ENCODE measurements around the gene F10.

The F10 gene

DNA sequence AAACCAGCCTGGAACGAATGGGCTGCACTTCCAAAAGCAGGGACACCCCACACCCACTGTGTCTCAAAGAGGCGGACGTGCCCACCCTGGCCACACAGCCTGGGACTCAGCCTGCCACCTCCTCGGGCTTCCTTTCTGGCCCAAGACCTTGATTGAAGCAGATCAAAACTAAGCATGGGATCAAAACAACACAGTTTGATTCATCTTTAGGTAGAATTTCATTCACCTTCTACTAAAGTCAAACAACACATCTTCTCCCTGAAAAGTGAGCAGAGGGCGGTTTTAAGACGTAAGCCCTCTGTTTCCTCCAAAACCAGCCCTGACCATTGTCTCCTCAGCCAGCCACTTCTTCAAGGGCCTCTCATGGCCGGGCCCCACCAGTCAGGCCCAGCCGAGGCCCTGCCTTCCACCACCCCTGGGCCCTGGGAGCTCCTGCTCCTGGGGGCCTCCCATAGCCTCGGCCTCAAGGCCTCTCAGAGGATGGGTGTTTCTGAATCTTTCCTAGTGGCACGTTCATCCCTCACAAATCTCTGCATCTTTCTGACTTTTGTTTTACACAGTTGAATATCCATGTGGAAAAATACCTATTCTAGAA is 6.3 kb upstream of the F10 start:
- Mint-ChIP-seq H3K4me3 (no peak overlapping the region), H3K36me3 (no peaks in the 10 kb centered on the region), H3K9me3 (no peaks in the 10 kb centered on the region), H3K27ac (no peak overlapping the region), H3K4me1 (no peaks in the 10 kb centered on the region)
- ATAC-seq (no peak), DNase-seq (ENCODE audit: low spot score in 2 of 2) (no peak)

- no peak for ATAC-seq
- no peaks in the 10 kb centered on the region for H3K36me3 Mint-ChIP-seq
- no peak for DNase-seq (ENCODE audit: low spot score in 2 of 2)
- H3K27ac Mint-ChIP-seq, result no peak overlapping the region
- no peaks in the 10 kb centered on the region for H3K4me1 Mint-ChIP-seq
- H3K9me3 Mint-ChIP-seq, result no peaks in the 10 kb centered on the region
- no peak overlapping the region for H3K4me3 Mint-ChIP-seq
These were observed 5.7 kb upstream of the F10 start for GRCh38 chr13:113116871-113117271.

- DNase-seq (ENCODE audit: low spot score in 2 of 2) (no peak), ATAC-seq (no peak)
- no peak overlapping the region for H3K4me3 Mint-ChIP-seq
- no peak overlapping the region for H3K27ac Mint-ChIP-seq
- no peaks in the 10 kb centered on the region for H3K4me1 Mint-ChIP-seq
- no peaks in the 10 kb centered on the region for H3K36me3 Mint-ChIP-seq
- no peaks in the 10 kb centered on the region for H3K9me3 Mint-ChIP-seq
These were observed 5.2 kb upstream of the F10 start for GRCh38 chr13:113117335-113117872.

DNA sequence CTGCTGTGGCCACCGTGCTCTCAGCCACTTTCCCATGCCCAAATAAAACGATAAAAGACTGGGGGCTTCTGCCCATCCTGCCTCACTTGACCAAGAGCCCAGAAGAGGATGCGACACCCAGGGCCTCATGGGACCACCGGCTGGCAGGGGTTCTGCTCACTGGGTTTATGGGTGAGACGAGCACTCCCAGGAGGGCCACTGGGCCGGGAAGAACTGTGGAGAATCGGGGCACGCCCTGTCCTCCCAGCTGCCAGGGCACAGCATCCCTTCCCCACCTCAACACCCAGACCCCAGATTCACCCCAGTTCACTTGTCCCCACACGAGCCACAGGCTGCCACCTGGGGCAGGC is 4.7 kb upstream of the F10 start:
- H3K9me3 Mint-ChIP-seq, result no peaks in the 10 kb centered on the region
- H3K27ac Mint-ChIP-seq, result no peak overlapping the region
- no peak for ATAC-seq
- DNase-seq (ENCODE audit: low spot score in 2 of 2), result no peak
- peaks cover 3% of the 10 kb centered on the region for H3K4me1 Mint-ChIP-seq
- no peak overlapping the region for H3K4me3 Mint-ChIP-seq
- H3K36me3 Mint-ChIP-seq, result no peaks in the 10 kb centered on the region

DNA sequence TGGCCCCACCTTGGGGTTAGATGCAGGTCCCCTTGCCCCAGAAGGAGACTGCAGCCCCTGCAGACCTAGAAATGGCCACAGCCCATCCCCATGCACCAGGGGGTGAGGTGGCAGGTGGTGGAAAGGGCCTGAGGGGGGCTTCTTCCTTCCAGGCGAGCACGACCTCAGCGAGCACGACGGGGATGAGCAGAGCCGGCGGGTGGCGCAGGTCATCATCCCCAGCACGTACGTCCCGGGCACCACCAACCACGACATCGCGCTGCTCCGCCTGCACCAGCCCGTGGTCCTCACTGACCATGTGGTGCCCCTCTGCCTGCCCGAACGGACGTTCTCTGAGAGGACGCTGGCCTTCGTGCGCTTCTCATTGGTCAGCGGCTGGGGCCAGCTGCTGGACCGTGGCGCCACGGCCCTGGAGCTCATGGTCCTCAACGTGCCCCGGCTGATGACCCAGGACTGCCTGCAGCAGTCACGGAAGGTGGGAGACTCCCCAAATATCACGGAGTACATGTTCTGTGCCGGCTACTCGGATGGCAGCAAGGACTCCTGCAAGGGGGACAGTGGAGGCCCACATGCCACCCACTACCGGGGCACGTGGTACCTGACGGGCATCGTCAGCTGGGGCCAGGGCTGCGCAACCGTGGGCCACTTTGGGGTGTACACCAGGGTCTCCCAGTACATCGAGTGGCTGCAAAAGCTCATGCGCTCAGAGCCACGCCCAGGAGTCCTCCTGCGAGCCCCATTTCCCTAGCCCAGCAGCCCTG is 4.2 kb upstream of the F10 start:
- no peak overlapping the region for H3K27ac Mint-ChIP-seq
- DNase-seq (ENCODE audit: low spot score in 2 of 2) (no peak), ATAC-seq (no peak)
- H3K4me3 Mint-ChIP-seq, result no peak overlapping the region
- no peaks in the 10 kb centered on the region for H3K9me3 Mint-ChIP-seq
- no peaks in the 10 kb centered on the region for H3K36me3 Mint-ChIP-seq
- peaks cover 6% of the 10 kb centered on the region for H3K4me1 Mint-ChIP-seq

DNA sequence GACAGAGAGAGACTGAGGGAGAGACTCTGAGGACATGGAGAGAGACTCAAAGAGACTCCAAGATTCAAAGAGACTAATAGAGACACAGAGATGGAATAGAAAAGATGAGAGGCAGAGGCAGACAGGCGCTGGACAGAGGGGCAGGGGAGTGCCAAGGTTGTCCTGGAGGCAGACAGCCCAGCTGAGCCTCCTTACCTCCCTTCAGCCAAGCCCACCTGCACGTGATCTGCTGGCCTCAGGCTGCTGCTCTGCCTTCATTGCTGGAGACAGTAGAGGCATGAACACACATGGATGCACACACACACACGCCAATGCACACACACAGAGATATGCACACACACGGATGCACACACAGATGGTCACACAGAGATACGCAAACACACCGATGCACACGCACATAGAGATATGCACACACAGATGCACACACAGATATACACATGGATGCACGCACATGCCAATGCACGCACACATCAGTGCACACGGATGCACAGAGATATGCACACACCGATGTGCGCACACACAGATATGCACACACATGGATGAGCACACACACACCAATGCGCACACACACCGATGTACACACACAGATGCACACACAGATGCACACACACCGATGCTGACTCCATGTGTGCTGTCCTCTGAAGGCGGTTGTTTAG is 3.3 kb upstream of the F10 start:
- Mint-ChIP-seq H3K4me3 (no peak overlapping the region), H3K36me3 (no peaks in the 10 kb centered on the region), H3K9me3 (no peaks in the 10 kb centered on the region), H3K4me1 (peaks cover 6% of the 10 kb centered on the region), H3K27ac (no peak overlapping the region)
- no peak for DNase-seq (ENCODE audit: low spot score in 2 of 2)
- no peak for ATAC-seq

DNA sequence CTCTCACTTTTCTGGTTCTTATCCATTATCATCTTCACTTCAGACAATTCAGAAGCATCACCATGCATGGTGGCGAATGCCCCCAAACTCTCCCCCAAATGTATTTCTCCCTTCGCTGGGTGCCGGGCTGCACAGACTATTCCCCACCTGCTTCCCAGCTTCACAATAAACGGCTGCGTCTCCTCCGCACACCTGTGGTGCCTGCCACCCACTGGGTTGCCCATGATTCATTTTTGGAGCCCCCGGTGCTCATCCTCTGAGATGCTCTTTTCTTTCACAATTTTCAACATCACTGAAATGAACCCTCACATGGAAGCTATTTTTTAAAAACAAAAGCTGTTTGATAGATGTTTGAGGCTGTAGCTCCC is 2.8 kb upstream of the F10 start:
- Mint-ChIP-seq H3K4me3 (no peak overlapping the region), H3K27ac (no peak overlapping the region), H3K4me1 (peaks cover 6% of the 10 kb centered on the region), H3K36me3 (no peaks in the 10 kb centered on the region), H3K9me3 (no peaks in the 10 kb centered on the region)
- DNase-seq (ENCODE audit: low spot score in 2 of 2) (no peak), ATAC-seq (no peak)

DNA sequence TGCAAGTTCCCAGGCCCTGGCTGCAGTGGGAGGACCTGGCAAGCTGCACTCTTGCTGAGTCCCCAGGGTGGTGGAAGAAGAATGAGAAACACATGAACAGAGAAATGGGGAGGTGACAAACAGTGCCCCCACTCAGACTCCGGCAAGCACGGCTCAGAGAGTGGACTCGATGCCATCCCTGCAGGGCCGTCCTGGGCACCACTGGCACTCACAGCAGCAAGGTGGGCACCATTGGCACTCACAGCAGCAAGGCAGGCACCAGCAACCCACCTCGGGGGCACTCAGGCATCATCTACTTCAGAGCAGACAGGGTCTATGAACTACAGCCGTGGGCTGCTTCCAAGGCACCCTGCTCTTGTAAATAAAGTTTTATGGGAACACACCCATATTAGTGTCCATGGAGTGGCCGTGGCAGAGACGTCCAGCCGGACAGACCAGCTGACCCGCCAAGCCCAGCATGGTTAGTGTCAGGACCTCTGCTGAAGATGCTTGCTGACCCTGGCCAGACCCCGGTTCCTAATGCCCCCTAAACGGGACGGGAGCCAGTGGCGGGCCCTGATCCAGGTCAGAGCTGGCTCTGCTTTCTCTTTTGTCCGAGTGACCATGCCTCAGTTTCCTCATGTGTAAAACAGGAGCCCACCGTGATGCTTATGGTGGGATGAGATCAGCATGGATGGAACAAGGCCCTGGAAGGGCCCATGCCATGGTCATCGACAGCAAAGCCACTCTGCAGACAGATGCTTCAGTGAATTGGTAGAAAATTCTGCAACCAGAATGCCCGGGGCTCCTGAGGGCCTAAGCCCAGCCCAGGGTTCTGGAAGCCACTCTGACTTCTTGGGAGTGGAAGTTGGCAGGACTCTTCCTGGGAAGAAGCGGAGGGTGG is 2.1 kb upstream of the F10 start:
- peaks cover 6% of the 10 kb centered on the region for H3K4me1 Mint-ChIP-seq
- no peak overlapping the region for H3K27ac Mint-ChIP-seq
- H3K4me3 Mint-ChIP-seq, result no peak overlapping the region
- no peaks in the 10 kb centered on the region for H3K36me3 Mint-ChIP-seq
- no peak for DNase-seq (ENCODE audit: low spot score in 2 of 2)
- ATAC-seq, result no peak
- H3K9me3 Mint-ChIP-seq, result no peaks in the 10 kb centered on the region

GRCh38 chr13:113121183-113121927 is 1.2 kb upstream of the F10 start:
- Mint-ChIP-seq H3K4me1 (peaks cover 9% of the 10 kb centered on the region), H3K9me3 (no peaks in the 10 kb centered on the region), H3K27ac (no peak overlapping the region), H3K36me3 (no peaks in the 10 kb centered on the region), H3K4me3 (no peak overlapping the region)
- DNase-seq (ENCODE audit: low spot score in 2 of 2) (no peak), ATAC-seq (no peak)

GRCh38 chr13:113121928-113122471 is 599 bp upstream of the F10 start:
- Mint-ChIP-seq H3K27ac (no peak overlapping the region), H3K4me1 (peaks cover 12% of the 10 kb centered on the region), H3K9me3 (no peaks in the 10 kb centered on the region), H3K36me3 (no peaks in the 10 kb centered on the region), H3K4me3 (no peak overlapping the region)
- ATAC-seq (no peak), DNase-seq (ENCODE audit: low spot score in 2 of 2) (no peak)

DNA sequence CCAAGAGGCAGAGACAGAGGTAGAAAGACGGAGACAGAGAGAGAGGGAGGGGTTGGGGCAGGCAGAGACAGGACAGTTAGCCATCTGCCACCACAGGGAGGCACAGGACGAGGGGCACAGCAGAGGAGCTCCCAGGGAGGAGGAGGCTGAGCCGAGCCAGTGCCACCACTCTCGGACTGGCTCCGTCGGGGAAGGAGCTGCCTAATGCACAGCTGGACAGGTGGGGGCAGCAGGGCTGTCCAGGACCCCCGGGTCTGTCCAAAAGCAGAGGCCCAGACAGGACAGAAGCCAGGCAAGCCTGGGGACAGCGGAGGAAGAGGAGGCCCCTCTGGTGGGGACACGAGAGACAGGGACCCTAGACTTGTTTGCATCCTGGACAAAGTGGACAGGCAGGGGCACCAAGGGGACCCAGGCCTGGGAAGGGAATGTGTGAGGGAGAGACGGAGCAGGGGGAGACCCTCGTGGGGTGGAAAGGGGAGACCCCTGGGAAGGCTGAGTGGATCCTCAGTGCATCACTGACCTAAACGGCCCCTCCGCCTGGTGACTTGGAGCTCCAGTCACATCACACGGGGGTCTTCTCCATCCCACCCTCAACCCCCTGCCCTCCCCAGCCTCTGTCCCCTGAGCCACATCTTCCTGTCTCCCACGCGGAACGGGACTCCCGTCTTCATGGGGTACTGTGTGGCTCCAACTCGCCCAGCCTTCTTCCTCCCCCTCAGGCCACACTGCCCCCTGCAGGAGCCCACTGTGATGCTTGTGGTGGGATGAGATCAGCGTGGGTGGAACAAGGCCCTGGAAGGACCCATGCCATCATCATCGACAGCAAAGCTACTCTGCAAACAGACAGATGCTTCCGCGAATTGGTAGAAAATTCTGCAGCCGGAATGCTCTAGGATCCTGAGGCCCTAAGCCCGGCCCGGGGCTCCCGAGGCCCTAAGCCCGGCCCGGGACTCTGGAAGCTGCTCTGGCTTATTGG is 915 bp downstream of the F10 start:
- H3K4me1 Mint-ChIP-seq, result peaks cover 12% of the 10 kb centered on the region
- no peak overlapping the region for H3K27ac Mint-ChIP-seq
- ATAC-seq (no peak), DNase-seq (ENCODE audit: low spot score in 2 of 2) (no peak)
- no peak overlapping the region for H3K4me3 Mint-ChIP-seq
- no peaks in the 10 kb centered on the region for H3K9me3 Mint-ChIP-seq
- H3K36me3 Mint-ChIP-seq, result no peaks in the 10 kb centered on the region

DNA sequence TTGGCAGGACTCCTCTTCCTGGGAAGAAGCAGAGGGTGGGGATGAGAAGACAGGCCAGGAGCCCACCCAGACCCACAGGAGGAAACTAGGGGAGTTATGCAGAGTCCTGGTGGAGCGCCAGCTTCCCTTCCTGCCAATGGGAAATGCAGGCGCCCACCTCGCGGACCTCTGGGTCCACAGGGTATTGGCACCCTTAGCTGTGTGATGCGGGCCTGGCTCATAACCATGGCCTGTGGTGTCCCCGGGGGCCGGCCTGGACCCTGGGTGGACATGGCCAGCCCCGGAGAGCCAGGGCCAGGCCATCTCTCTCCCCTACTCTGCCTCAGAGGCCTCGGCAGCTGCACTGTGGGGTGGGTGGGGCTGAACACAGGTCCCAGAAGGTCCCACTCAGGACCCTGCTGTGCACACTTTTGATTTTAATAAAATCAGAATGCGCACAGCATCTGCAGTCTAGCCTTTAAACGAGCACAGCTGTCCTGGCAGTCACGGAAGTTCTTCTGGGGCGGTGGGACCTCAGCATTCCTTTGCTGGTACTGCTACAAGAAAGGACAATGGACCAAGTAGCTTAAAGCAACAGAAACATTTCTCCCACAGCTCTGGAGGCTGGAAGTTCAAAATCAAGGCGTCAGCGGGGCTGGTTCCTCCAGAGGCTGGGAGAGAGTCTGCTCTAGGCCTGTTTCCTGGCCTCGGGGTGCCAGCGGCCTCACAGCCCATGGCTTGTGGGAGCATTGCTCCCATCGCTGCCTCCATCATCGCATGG is 1.8 kb downstream of the F10 start:
- DNase-seq (ENCODE audit: low spot score in 2 of 2) (no peak), ATAC-seq (no peak)
- Mint-ChIP-seq H3K27ac (no peak overlapping the region), H3K36me3 (no peaks in the 10 kb centered on the region), H3K4me3 (no peak overlapping the region), H3K4me1 (peaks cover 12% of the 10 kb centered on the region), H3K9me3 (no peaks in the 10 kb centered on the region)

Measured in stimulated activated effector memory CD8-positive, alpha-beta T cell treated with anti-CD3 and anti-CD28 coated beads, Interleukin-12 subunit alpha, Interleukin-12 subunit beta, amount 100 ng/mL, for 72 hours (primary cell).